MCF 10A (cell line): ENCODE measurements around the gene PICALM. TPM values are rescaled to one million over a fixed set of nuclear protein-coding genes. Genes with fewer than 3 reads are reported as not detected.

Experiments used
- BruUV-seq: library from RNA; stranded (reverse); fragments of 400-500 nt; replicated peaks from 2 replicates; lab custom pipeline; 2021; lab: Mats Ljungman, UMichigan
- CTCF ChIA-PET: fragments of 300-600 bp; sonication (Branson Sonifier 250); formaldehyde crosslinking; extraction: SDS; loops from one replicate; lab custom pipeline; 2021; ENCODE audit warnings: antibody characterized with exemption, inconsistent platforms; lab: Yijun Ruan, JAX
- POLR2A ChIA-PET: fragments of 300-600, 350-650 bp; sonication (Branson Sonifier 250); formaldehyde crosslinking; extraction: SDS; loops from one replicate; lab custom pipeline; 2020; ENCODE audit warnings: antibody characterized with exemption, inconsistent platforms; lab: Yijun Ruan, JAX
- DNase-seq: peaks from one replicate; pipeline ENCODE4 v3.0.0-alpha.2; 2018; ENCODE audit not compliant: unreplicated experiment
- H3K27ac Mint-ChIP-seq: one replicate; pipeline ENCODE4 v1.8.0; 2022; ENCODE audit warnings: mild to moderate bottlenecking, low read depth, mixed read lengths; ENCODE audit not compliant: unreplicated experiment
- H3K27me3 Mint-ChIP-seq: one replicate; pipeline ENCODE4 v1.8.0; 2022; ENCODE audit warnings: mixed read lengths; ENCODE audit not compliant: insufficient read depth, unreplicated experiment
- H3K36me3 Mint-ChIP-seq: one replicate; pipeline ENCODE4 v1.8.0; 2022; ENCODE audit warnings: mild to moderate bottlenecking, moderate library complexity, mixed read lengths; ENCODE audit not compliant: insufficient read depth, unreplicated experiment
- H3K4me1 Mint-ChIP-seq: one replicate; pipeline ENCODE4 v1.8.0; 2022; ENCODE audit warnings: mixed read lengths; ENCODE audit not compliant: insufficient read depth, unreplicated experiment
- H3K4me3 Mint-ChIP-seq: one replicate; pipeline ENCODE4 v1.8.0; 2022; ENCODE audit warnings: mild to moderate bottlenecking, moderate library complexity, mixed read lengths; ENCODE audit not compliant: unreplicated experiment
- H3K9me3 Mint-ChIP-seq: one replicate; pipeline ENCODE4 v1.8.0; 2022; ENCODE audit warnings: mixed read lengths; ENCODE audit not compliant: unreplicated experiment
- CTCF ChIP-seq: fragments of 200-600 bp; IDR thresholded peaks from one replicate; pipeline ENCODE4 v1.8.0; 2022; ENCODE audit warnings: antibody characterized with exemption, mild to moderate bottlenecking; ENCODE audit not compliant: unreplicated experiment
- intact Hi-C: fragments of 100-400 bp; cut with micrococcal nuclease; formaldehyde crosslinking; loops from 2 replicates; pipeline ENCODE4 v1.14.1; 2022
- total RNA-seq: library from RNA; stranded (reverse); gene quantifications from 2 replicates; pipeline ENCODE4 v1.2.3, GENCODE V29; 2022

The PICALM gene
- total RNA-seq, 1 experiment from 2014 or later: 137 TPM

GRCh38 chr11:86087256-86087655 is 18.4 kb upstream of the PICALM start:
- Mint-ChIP-seq H3K9me3 (no peaks in the 10 kb centered on the region), H3K27me3 (no peaks in the 10 kb centered on the region), H3K4me3 (no peak overlapping the region), H3K4me1 (no peaks in the 10 kb centered on the region), H3K27ac (no peak overlapping the region), H3K36me3 (no peaks in the 10 kb centered on the region)
- no peak for TF ChIP-seq CTCF
- no peak for DNase-seq
- CTCF ChIA-PET: interaction anchor here (1.1 kb wide), 1 partner anchor 30 kb away, joined by 5 read pairs; no protein-coding TSS in a partner anchor
- BruUV-seq: no TSS peak
- intact Hi-C loops: loop anchor here (1.0 kb wide), 1 partner anchor 8 kb away; no protein-coding TSS in a partner anchor
- POLR2A ChIA-PET: no interaction called here

GRCh38 chr11:86081455-86081854 is 12.6 kb upstream of the PICALM start:
- Mint-ChIP-seq H3K4me1 (no peaks in the 10 kb centered on the region), H3K9me3 (no peaks in the 10 kb centered on the region), H3K36me3 (no peaks in the 10 kb centered on the region), H3K27ac (no peak overlapping the region), H3K4me3 (no peak overlapping the region), H3K27me3 (no peaks in the 10 kb centered on the region)
- POLR2A ChIA-PET: no interaction called here
- BruUV-seq: no TSS peak
- TF ChIP-seq CTCF: no peak
- no peak for DNase-seq
- CTCF ChIA-PET: no interaction called here
- intact Hi-C loops: no loop called here

- H3K9me3 Mint-ChIP-seq: no peaks in the 10 kb centered on the region
- no peak overlapping the region for H3K4me3 Mint-ChIP-seq
- H3K36me3 Mint-ChIP-seq: no peaks in the 10 kb centered on the region
- intact Hi-C loops: loop anchor here (1.0 kb wide), 1 partner anchor 8 kb away; no protein-coding TSS in a partner anchor
- TF ChIP-seq CTCF: no peak
- H3K4me1 Mint-ChIP-seq: no peaks in the 10 kb centered on the region
- H3K27me3 Mint-ChIP-seq: no peaks in the 10 kb centered on the region
- ChIA-PET POLR2A (interaction anchor here (1.1 kb wide), 1 partner anchor 10 kb away, joined by 3 read pairs; no protein-coding TSS in a partner anchor), CTCF (no interaction called here)
- no peak for DNase-seq
- no TSS peak for BruUV-seq
- H3K27ac Mint-ChIP-seq: no peak overlapping the region
Measured at GRCh38 chr11:86079421-86079820, 10.5 kb upstream of the PICALM start.

GRCh38 chr11:86073948-86074347 is 5.1 kb upstream of the PICALM start:
- CTCF ChIA-PET: interaction anchor here (0.6 kb wide), 1 partner anchor 32 kb away, joined by 3 read pairs; no protein-coding TSS in a partner anchor
- POLR2A ChIA-PET: no interaction called here
- Mint-ChIP-seq H3K4me1 (peaks cover 13% of the 10 kb centered on the region), H3K27ac (no peak overlapping the region), H3K4me3 (no peak overlapping the region), H3K36me3 (no peaks in the 10 kb centered on the region), H3K9me3 (no peaks in the 10 kb centered on the region), H3K27me3 (no peaks in the 10 kb centered on the region)
- no peak for DNase-seq
- TF ChIP-seq CTCF: no peak
- intact Hi-C loops: no loop called here
- BruUV-seq: no TSS peak
